Activated CD8-positive, alpha-beta memory T cell treated with anti-CD3 and anti-CD28 coated beads for 36 hours (primary cell): ENCODE data around the gene TRERF1. TPM values are rescaled to one million over a fixed set of nuclear protein-coding genes. Genes with fewer than 3 reads are reported as not detected.
"Not testable (repeated sequence)": the region's sequence is repeated elsewhere in the genome, so short reads cannot be mapped to it uniquely, and the experiment has no call there.

ENCODE experiments used
- CTCF ChIA-PET: fragments of 350-600 bp; sonication (Branson Sonifier 250); formaldehyde crosslinking; loops from one replicate; lab custom pipeline; 2021; ENCODE audit warnings: antibody characterized with exemption; lab: Charles Lee
- POLR2A ChIA-PET: fragments of 350-600 bp; sonication (Branson Sonifier 250); formaldehyde crosslinking; loops from one replicate; lab custom pipeline; 2021; ENCODE audit warnings: antibody characterized with exemption; lab: Charles Lee
- total RNA-seq, 2 experiments: library from RNA; stranded (reverse); gene quantifications; one replicate each; pipeline ENCODE4 v1.2.3, GENCODE V29; 2021

TRERF1 gene, protein sequence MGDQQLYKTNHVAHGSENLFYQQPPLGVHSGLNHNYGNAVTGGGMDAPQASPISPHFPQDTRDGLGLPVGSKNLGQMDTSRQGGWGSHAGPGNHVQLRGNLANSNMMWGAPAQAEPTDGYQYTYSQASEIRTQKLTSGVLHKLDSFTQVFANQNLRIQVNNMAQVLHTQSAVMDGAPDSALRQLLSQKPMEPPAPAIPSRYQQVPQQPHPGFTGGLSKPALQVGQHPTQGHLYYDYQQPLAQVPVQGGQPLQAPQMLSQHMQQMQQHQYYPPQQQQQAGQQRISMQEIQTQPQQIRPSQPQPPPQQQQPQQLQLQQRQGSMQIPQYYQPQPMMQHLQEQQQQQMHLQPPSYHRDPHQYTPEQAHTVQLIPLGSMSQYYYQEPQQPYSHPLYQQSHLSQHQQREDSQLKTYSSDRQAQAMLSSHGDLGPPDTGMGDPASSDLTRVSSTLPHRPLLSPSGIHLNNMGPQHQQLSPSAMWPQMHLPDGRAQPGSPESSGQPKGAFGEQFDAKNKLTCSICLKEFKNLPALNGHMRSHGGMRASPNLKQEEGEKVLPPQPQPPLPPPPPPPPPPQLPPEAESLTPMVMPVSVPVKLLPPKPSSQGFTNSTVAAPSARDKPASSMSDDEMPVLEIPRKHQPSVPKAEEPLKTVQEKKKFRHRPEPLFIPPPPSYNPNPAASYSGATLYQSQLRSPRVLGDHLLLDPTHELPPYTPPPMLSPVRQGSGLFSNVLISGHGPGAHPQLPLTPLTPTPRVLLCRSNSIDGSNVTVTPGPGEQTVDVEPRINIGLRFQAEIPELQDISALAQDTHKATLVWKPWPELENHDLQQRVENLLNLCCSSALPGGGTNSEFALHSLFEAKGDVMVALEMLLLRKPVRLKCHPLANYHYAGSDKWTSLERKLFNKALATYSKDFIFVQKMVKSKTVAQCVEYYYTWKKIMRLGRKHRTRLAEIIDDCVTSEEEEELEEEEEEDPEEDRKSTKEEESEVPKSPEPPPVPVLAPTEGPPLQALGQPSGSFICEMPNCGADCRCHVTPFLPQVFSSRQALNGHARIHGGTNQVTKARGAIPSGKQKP (N-terminal part only)
- 1 to 10 TPM; 7.5 to 8.1 TPM for total RNA-seq

DNA sequence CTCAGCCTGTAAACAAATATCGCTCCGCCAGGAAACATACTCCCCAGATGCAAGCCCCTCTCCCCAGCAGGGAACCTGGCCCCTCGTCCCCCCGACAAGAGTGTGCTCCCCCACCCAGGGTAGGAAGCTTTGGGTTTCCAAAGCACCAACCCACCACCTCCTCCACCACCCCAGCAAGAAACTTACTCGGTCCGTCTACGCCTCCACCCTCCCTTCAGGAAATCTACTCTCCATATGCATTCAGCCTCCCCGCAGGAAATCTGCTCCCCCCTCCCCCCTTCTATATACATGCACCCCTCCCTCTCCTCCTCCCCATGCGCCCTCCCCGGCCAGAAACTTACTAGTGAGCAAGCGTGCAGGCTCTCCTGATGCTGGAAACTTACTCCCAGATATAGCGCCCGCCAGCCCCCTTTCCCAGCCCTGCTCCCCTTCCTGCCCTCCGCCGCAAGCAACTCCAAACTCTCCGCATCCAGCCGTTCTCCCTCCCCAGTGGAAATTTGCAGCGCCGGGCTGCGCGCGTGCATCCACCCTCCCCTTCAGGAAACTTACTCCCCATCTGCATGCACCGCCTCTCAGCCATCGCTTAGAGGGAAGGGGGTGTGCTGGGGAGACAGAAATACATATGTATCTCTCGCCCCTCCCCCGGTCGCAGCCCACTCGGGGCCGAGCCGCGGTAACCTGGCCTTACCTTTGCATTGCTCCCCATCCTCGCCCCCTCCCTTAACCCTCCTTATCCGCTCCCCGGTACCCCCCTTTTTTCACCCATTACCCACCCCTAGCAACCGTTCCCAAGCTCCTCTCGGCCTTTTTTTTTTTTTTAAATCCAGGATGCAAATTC, at the start of gene TRERF1:
Gene TRERF1, minus strand, starts transcription at position 594 of the 838 bp plus-strand sequence. CDS start 182,336 bp downstream, outside the sequence.
- ChIA-PET POLR2A (interaction anchor here (0.6 to 2.0 kb wide), 12 partner anchors 9 to 1579 kb away, joined by 3 to 6 read pairs (median 4); no protein-coding TSS in a partner anchor), CTCF (interaction anchor here (0.7 to 2.4 kb wide), 5 partner anchors 9 to 96 kb away, joined by 3 to 9 read pairs (median 3); no protein-coding TSS in a partner anchor)

DNA sequence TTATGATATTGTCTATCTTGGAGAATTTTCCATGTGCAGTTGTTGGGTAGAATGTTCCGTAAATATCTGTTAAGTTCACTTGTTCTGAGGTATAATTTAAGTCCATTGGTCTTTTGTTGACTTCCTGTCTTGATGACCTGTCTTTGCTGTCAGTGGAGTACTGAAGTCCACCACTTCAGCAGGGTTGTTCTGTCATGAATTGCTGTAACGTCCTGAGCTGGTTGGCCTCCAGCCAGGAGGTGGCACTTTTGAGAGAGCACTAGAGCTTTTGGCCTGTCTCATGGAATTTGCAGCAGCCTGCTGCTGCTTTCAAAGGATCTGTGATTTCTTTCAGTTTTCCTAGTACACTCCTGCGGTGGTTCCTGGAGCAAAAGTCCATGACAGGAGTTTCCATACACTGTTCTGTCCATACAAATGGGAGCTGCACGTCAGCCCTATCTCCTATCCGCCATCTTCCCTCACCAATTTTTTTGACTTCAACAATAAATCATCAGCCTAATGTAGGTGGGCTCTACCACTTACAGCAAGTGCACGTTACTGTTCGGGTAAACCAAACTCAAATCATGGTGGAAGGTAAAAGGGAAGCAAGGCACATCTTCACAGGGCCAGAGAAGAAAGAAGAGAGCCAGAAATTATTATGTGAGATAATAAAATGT, 46.9 kb upstream of the TRERF1 start:
- POLR2A ChIA-PET = interaction anchor here (0.7 kb wide), 1 partner anchor 161 kb away, joined by 3 read pairs; no protein-coding TSS in a partner anchor
- CTCF ChIA-PET = interaction anchor here (0.6 to 1.3 kb wide), 2 partner anchors 49 to 283 kb away, joined by 3 read pairs; no protein-coding TSS in a partner anchor

DNA sequence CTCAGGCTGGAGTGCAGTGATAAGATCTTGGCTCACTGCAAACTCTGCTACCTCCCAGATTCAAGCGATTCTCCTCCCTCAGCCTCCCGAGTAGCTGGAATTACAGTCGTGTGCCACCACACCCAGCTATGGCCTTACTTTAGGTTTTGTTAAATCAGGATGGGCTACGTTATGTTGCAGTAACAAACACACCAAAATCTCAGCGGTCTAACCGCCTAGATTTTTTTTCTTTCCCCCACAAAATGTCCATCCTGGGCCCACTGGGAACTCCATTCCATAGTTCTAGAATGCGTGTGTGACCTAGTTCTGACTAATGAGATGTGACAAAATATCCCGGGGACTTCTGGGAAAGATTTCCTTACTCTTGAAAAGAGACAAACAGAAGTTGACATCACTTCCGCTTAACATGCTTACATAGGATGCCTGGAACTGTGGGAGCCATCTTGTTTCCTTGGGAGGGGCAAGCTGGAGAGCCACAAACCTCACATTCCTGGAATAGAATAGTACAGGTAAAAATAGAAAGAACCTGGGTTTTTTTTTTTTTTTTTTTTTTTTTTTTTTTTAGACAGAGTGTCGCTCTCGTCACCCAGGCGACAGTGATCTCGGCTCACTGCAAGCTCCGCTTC, 42.3 kb upstream of the TRERF1 start:
- ChIA-PET POLR2A (interaction anchor here (0.6 kb wide), 1 partner anchor 21 kb away, joined by 4 read pairs; no protein-coding TSS in a partner anchor), CTCF (interaction anchor here (0.6 kb wide), 1 partner anchor 44 kb away, joined by 3 read pairs; no protein-coding TSS in a partner anchor)

DNA sequence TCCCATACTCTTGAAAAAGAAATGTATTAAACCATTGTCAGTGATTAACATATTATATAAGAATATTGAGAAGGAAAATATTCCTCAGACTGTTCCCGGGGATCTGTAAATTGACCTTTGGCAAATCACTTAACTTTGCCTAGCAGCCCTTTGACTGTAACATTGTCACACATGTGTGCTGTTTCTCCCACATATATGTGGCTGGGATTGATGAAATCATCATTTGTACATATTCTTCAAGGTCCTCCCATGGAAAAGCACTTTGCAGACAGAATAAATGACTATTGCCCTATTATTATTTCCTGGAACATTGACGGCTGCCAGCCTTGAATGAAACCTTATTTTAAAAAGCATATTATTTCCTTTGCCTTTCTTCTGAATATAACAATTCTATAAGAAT, 36.4 kb upstream of the TRERF1 start:
- POLR2A ChIA-PET = no interaction called here

DNA sequence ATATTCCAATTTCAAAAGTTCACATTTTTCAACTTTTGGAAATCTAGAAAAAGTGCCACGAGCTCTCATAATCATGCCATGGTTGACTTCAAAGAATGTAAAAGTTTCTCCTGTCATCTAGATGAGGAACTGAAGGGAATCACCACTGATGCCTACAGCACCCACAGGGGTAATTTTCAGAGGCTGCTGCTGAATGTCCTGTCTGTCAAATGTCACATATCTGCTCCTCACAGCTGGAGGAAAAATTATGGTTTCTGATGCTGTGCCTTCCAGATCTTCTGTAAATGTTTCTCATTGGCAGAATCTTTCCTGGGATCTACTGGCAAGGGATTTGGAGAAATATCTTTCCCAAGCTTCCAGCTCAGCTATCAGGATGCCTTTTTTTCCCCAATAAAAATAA, 32.5 kb upstream of the TRERF1 start:
- CTCF ChIA-PET = interaction anchor here (0.7 kb wide), 1 partner anchor 443 kb away, joined by 3 read pairs; no protein-coding TSS in a partner anchor
- POLR2A ChIA-PET = no interaction called here

More for the DNA sequence above, 36.4 kb upstream of the TRERF1 start:
- CTCF ChIA-PET = interaction anchor here (1.2 kb wide), 1 partner anchor 59 kb away, joined by 3 read pairs; no protein-coding TSS in a partner anchor

DNA sequence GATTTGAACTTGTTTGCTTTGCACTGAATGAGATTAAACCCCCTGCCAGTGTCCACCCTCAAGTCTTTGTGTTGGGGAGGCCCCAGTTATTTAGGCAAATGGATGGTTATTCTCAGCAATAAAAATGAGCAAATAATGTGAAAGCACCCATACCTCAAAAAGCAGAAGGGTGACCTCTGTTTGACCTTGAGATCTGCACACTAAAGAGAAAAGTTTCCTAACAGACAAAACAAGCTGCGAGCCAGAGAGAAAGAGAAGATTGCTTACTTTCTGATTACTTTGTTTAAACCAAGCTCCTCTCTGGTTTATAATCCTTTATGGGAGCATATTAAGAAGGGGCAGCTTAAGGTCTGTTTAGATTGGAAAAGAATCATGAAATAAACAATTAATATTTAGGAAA, 30.4 kb upstream of the TRERF1 start:
- ChIA-PET POLR2A (no interaction called here), CTCF (no interaction called here)

DNA sequence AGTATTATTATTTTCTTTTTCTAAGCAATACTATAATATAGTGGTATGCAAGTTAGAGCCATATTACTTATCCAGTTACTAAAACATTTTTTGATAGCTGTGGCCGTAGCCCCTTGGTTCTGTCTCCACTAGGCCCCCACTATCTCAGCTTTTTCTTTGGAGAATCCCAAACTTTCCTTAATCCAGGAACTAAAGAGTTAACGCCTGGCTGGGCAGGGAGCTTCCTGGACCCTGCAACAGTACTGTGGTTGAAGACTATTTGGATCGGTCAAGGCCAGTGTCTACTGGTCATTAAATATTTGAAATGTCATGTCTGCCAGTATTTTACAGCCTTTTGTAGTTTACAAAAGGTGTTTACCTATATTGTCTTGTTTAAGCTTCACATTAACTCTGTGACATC, 20.0 kb upstream of the TRERF1 start:
- ChIA-PET POLR2A (no interaction called here), CTCF (no interaction called here)

DNA sequence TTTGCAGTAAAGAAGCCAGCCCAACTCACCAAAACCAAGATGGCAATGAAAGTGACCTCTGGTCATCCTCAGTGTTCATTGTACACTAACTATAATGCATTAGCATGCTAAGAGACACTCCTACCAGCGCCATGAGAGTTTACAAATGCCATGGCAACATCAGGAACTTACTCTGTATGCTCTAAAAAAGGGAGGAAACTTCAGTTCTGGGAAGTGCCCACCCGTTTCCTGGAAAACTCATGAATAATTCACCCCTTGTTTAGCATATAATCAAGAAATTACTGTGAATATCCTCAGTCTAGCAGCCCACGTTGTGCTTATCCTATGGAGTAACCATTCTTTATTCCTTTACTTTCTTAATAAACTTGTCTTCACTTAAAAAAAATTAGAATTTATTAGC, 19.4 kb upstream of the TRERF1 start:
- ChIA-PET CTCF (no interaction called here), POLR2A (no interaction called here)

DNA sequence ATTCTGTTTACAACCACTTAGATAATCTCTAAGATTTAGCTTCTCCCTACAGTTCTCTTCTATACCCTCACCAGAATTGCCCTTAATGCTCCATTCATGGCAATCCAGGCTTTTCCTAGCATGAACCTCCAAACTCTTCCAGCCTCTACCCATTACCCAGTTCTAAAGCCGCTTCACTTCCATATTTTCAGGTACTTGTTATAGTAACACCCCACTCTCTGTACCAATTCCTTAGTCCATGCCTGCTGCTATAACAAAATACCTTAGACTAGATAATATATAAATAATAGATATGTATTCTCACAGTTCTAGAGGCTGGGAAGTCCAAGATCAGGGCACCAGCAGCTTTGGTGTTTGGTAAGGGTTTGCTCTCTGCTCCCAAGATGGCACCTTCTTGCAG, 16.5 kb upstream of the TRERF1 start:
- POLR2A ChIA-PET = no interaction called here
- CTCF ChIA-PET = interaction anchor here (0.6 to 1.4 kb wide), 2 partner anchors 80 to 160 kb away, joined by 3 to 5 read pairs; no protein-coding TSS in a partner anchor

DNA sequence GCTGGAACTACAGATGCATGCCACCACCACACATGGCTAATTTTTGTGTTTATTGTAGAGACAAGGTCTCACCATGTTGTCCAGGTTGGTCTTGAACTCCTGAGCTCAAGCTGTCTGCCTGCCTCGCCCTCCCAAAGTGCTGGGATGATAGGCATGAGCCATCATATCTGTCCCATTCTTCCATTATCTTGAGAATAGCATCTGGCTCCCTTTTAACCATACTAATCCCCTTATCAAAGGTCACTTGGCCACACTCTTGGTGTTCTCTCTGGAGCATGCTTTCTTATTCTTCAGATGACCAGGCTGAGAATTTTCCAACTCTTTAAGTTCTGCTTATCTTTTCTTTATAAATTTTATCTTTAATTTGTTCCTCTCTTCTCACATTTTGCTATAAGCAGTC, 15.9 kb upstream of the TRERF1 start:
- CTCF ChIA-PET = interaction anchor here (0.6 to 1.4 kb wide), 2 partner anchors 80 to 161 kb away, joined by 3 to 5 read pairs; no protein-coding TSS in a partner anchor
- POLR2A ChIA-PET = no interaction called here

DNA sequence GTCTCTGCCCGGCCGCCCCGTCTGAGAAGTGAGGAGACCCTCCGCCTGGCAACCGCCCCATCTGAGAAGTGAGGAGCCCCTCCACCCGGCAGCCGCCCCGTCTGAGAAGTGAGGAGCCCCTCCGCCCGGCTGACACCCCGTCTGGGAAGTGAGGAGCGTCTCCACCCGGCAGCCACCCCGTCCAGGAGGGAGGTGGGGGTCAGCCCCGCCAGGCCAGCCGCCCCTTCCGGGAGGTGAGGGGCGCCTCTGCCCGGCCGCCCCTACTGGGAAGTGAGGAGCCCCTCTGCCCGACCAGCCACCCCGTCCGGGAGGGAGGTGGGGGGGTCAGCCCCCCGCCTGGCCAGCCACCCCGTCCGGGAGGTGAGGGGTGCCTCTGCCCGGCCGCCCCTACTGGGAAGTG, 14.7 kb upstream of the TRERF1 start:
- POLR2A ChIA-PET, CTCF ChIA-PET: not testable (repeated sequence)

DNA sequence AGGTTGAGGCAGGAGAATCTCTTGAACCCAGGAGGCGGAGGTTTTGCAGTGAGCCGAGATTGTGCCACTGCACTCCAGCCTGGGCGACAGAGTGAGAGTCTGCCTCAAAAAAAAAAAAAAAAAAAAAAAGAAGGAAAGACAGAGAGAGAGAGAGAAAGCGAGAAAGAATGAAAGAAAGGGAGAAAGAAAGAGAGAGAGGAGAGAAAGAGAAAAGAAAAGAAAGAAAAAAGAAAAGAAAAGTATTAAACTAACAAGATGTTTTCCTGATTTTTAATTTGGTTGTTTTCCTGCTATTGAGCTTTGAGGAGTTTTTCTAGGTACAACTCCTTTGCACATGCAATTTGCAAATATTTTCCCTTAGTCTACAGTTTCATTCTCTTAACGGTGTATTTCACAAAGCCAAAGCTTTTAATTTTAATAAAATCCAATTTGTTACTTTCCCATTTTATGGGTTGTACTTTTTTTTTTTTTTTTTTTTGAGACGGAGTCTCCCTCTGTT, 10.8 kb upstream of the TRERF1 start:
- CTCF ChIA-PET = interaction anchor here (0.7 kb wide), 1 partner anchor 85 kb away, joined by 3 read pairs; no protein-coding TSS in a partner anchor
- POLR2A ChIA-PET = no interaction called here

DNA sequence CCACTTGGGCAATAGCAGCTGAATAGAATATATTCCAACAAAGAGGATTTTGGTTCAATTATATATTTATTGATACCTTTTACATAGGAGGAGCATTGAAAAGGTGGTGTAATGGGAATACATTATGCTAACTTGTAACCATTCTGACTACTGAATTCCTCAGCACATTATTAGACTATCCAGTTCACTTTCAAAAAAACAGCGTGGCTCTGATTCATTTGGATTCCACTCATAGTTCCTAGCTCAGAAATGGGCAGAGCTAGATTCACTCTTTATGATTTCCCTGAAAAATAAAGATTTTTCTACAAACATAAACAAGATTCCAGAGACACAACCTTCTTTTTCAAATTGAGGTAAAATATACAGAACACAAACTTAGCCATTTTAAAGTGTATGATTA, 9.2 kb upstream of the TRERF1 start:
- CTCF ChIA-PET = interaction anchor here (0.6 kb wide), 1 partner anchor 417 kb away, joined by 3 read pairs; no protein-coding TSS in a partner anchor
- POLR2A ChIA-PET = no interaction called here

DNA sequence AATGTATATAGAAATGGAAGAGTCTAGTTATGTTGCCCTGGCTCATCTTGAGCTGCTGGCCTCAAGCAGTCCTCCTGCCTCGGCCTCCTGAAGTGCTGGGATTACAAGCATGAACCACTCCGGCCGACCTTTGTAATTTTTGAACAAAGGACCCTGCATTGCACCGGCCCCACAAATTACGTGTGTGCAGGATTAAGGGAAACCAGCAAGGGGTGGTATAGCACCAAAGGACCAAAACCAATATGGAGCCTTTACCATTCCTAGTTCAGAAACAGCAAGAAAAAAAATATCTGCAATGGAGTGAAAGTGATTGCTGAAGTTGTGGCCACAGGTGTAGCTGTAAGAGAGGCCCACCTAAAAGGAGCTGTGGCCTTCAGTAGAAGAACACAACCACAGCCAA, 8.2 kb upstream of the TRERF1 start:
- CTCF ChIA-PET = interaction anchor here (1.3 kb wide), 1 partner anchor 88 kb away, joined by 5 read pairs; no protein-coding TSS in a partner anchor
- POLR2A ChIA-PET = no interaction called here

DNA sequence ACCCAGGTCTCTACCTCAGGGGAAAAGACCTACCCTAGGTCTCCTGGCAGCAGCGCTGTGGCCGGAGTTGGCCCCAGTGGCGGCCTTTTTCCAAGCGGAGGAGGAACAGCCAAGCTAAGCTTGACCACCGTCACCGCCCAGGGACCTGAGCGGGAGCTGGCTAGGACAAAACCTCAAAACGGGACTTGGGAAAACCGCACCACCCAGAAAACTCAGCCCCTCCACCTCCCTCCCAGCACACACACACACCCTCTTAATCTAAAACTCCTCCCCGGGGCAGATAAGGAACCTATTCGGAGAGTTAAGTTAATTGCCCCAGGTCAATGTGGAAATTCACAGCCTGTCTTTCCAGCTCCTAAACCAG, 2.7 kb upstream of the TRERF1 start:
- CTCF ChIA-PET = interaction anchor here (1.4 to 3.8 kb wide), 2 partner anchors 14 to 93 kb away, joined by 4 to 16 read pairs; no protein-coding TSS in a partner anchor
- POLR2A ChIA-PET = no interaction called here

DNA sequence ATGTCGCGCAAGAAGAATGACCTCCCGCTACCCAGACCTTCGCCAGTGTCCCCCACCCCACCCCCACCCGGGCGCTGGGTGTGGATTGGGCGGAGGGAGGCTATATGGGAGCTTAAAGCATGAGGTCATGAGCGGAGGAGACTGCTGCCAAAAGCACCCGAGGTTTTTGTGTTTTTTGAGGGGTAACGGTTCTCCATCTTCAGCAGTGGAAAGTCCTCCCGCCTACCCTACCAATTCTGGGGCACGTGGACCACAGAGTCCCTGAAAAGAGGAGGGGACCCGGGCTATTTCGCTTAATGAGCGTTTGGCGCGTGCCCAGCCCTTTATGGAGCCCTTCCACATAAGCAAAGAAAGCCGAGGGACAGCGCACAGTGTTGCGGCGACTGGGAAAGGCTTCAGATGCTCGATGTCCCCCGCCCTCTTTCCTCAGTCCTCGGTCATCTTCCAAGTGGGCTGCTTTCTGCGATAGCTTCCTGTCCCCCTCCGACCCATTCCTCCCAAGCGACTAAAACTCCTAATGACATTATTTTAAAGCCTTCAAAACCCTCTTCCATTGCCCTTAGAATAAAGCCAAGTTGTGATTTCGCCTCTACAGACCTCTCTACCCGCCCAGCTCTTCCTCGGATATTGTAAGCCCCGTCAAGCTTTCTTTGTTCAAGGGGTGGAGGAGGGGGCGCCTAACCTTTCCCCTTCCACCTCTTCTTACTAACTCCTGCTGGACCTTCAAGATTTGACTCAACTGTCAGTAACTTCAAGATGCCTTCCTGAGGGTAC, 2.1 kb upstream of the TRERF1 start:
- ChIA-PET CTCF (interaction anchor here (0.6 to 3.8 kb wide), 6 partner anchors 8 to 114 kb away, joined by 3 to 16 read pairs (median 4); no protein-coding TSS in a partner anchor), POLR2A (interaction anchor here (0.8 to 2.0 kb wide), 3 partner anchors 63 to 176 kb away, joined by 3 to 6 read pairs (median 6); no protein-coding TSS in a partner anchor)
